Cardiac muscle cell (in vitro differentiated cells and primary cell): ENCODE data around the gene TERF2IP. TPM values are rescaled to one million over a fixed set of nuclear protein-coding genes. Genes with fewer than 3 reads are reported as not detected.

Source experiments
- DNase-seq, 2 donors: peaks; one replicate each; pipeline versions ENCODE4 v3.0.0 to v3.0.0-alpha.2; 2010 to 2017; ENCODE audit warnings: low read depth in 1 of 2, low spot score in 1 of 2
- H3K27ac ChIP-seq: fragments of 200-600 bp; sonication (generic); 2 replicates; pipeline ENCODE4 v1.5.1; 2016
- H3K27me3 ChIP-seq: fragments of 200-600 bp; sonication (generic); 2 replicates; pipeline ENCODE4 v1.6.0; 2016; ENCODE audit warnings: control low read depth
- H3K36me3 ChIP-seq: fragments of 200-600 bp; sonication (generic); 2 replicates; pipeline ENCODE4 v1.5.1; 2016; ENCODE audit warnings: control low read depth
- H3K4me1 ChIP-seq: fragments of 200-600 bp; sonication (generic); 2 replicates; pipeline ENCODE4 v1.8.1; 2017; ENCODE audit warnings: low read depth, mild to moderate bottlenecking, mixed run types
- H3K4me3 ChIP-seq: fragments of 200-600 bp; sonication (generic); 2 replicates; pipeline ENCODE4 v1.5.1; 2016; ENCODE audit warnings: mild to moderate bottlenecking
- H3K9me3 ChIP-seq: fragments of 200-600 bp; sonication (generic); 2 replicates; pipeline ENCODE4 v1.5.1; 2017; ENCODE audit warnings: low read depth, mild to moderate bottlenecking, control low read depth
- CTCF ChIP-seq: IDR thresholded peaks from 2 replicates; pipeline ENCODE4 v1.5.1; 2012; ENCODE audit warnings: low read depth, mild to moderate bottlenecking, low read length
- polyA plus RNA-seq: library from polyadenylated mRNA; unstranded; fragments of >200 nt; fragmentation: Nextera tagmentation; extraction: Ambion mirVana; gene quantifications from 2 replicates; pipeline ENCODE4 v1.2.1, GENCODE V29; 2016
- total RNA-seq: library from RNA; depleted of rRNA; stranded (reverse); fragments of >200 nt; gene quantifications from 2 replicates; pipeline ENCODE4 v1.2.3, GENCODE V29; 2016

TERF2IP gene
- total and polyA plus RNA-seq, 2 experiments from 2014 or later = 66.6 to 79.8 TPM

DNA sequence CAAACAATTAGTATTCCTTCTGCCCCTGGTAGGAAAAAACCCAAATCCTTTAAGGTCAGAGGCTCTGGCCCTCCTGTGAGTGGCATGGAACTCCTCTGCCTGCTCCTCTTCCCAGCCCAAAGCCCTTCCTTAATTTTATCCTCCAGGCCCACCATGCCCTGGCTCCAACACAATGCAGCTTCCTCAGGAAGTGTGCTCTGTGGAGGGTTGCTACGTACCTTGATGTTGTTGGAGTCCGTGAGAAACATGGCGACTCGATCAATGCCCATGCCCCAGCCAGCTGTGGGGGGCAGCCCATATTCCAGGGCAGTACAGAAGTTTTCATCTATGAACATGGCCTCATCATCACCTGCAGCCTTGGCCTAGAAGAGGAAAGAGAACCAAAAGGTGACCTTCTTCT lies 19.2 kb upstream of the TERF2IP start:
- DNase-seq = no peak
- TF ChIP-seq CTCF = no peak
- Histone ChIP-seq H3K4me3 (no peak overlapping the region), H3K36me3 (peaks cover 35% of the 10 kb centered on the region), H3K27me3 (no peaks in the 10 kb centered on the region), H3K9me3 (no peaks in the 10 kb centered on the region), H3K27ac (peak overlapping the region; percentile 66), H3K4me1 (no peaks in the 10 kb centered on the region)

- Histone ChIP-seq H3K27ac (no peak overlapping the region), H3K27me3 (no peaks in the 10 kb centered on the region), H3K36me3 (peaks cover 42% of the 10 kb centered on the region), H3K4me3 (no peak overlapping the region), H3K9me3 (no peaks in the 10 kb centered on the region), H3K4me1 (no peaks in the 10 kb centered on the region)
- TF ChIP-seq CTCF = no peak
- DNase-seq = no peak
Measured at GRCh38 chr16:75629132-75629531, 18.4 kb upstream of the TERF2IP start.

DNA sequence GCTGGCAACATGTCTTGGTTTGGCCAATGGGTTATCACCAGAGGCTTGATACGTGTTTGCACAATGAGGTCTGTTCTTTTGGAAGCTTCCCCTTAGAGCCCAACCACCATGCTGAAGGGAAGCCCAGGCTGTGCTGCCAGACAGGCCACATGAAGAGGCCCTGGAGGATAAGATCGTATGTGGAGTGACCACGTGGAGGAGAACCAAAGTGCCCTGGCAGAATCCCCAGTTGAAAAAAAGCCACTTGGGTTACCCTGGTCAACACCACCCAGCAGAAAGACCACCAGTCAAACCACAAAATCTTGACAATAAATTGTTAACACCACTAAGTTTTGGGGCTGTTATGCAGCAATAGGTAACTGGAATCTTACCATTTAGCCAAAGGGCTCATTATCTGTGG lies 17.5 kb upstream of the TERF2IP start:
- peaks cover 51% of the 10 kb centered on the region for H3K36me3 ChIP-seq

DNA sequence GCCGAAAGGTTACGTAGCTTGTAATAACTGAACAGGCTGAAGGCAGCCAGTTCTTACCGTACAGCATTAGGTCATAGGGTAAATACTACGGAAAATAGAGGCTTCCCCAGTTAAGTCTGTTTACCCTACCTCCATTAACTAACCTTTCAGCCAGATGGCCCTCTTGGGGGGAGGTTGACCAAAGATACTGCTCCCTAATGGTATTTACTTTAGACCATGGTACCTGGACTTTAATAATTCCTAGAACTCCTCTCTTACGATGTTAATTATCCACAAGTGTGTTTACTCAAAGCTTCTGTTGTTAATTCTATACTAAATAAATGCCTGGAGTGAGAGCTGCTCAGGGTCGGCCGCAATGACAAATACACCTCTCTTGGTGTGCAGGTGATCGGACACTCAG lies 14.7 kb upstream of the TERF2IP start:
- Histone ChIP-seq H3K4me3 (no peak overlapping the region), H3K27ac (no peak overlapping the region), H3K36me3 (peaks cover 49% of the 10 kb centered on the region), H3K27me3 (no peaks in the 10 kb centered on the region), H3K4me1 (no peaks in the 10 kb centered on the region), H3K9me3 (no peaks in the 10 kb centered on the region)
- TF ChIP-seq CTCF = no peak
- no peak for DNase-seq

More for the DNA sequence above, 17.5 kb upstream of the TERF2IP start:
- no peaks in the 10 kb centered on the region for H3K27me3 ChIP-seq
- no peak overlapping the region for H3K27ac ChIP-seq
- no peaks in the 10 kb centered on the region for H3K4me1 ChIP-seq
- no peak overlapping the region for H3K4me3 ChIP-seq
- H3K9me3 ChIP-seq = no peaks in the 10 kb centered on the region
- TF ChIP-seq CTCF = no peak
- no peak for DNase-seq

DNA sequence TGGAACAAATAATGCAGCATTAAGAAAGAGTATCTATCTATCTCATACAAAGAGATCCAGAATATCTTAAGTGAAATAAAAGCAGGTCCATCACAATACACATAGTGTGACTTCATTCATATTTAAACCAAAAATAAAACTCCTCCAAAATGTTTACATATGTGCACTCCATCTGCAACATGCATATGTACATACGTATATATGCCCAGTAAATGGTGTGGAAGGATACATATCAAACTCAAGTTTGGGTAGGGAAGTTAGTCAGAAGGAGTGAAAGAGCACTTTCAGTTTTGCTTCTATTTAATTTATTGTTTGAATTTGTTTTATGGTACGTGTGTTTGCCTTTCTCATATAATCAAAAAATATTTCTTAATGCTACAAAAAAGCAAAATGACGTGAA lies 12.5 kb upstream of the TERF2IP start:
- Histone ChIP-seq H3K36me3 (peaks cover 47% of the 10 kb centered on the region), H3K27ac (no peak overlapping the region)
- no peak for DNase-seq

More for the DNA sequence above, 12.5 kb upstream of the TERF2IP start:
- Histone ChIP-seq H3K27me3 (no peaks in the 10 kb centered on the region), H3K9me3 (no peaks in the 10 kb centered on the region), H3K4me3 (no peak overlapping the region), H3K4me1 (no peaks in the 10 kb centered on the region)
- no peak for TF ChIP-seq CTCF
